Natural killer cell treated with Interleukin-12 subunit alpha and Interleukin-12 subunit beta and Interleukin-15 and Interleukin-18, amount 100 ng/mL, for 72 hours (primary cell): ENCODE measurements around the gene ZXDC. TPM values are rescaled to one million over a fixed set of nuclear protein-coding genes. Genes with fewer than 3 reads are reported as not detected.

Experiments
- ATAC-seq, 2 donors: fragments of 150-1000 bp; cut with Tn5 transposase in 1 of 2; sonication (Bioruptor Pico), chemical (Tn5 transposase) in 1 of 2; 2 replicates each; pipeline ENCODE4 v1.10.0; 2021
- DNase-seq: peaks from one replicate; pipeline ENCODE4 v3.0.0; 2022; ENCODE audit warnings: low spot score
- H3K27ac Mint-ChIP-seq, 2 donors: 1 replicate in 1 of 2; 2 replicates in 1 of 2; pipeline ENCODE4 v1.8.0; 2022; ENCODE audit warnings: mixed read lengths in 2 of 2, mild to moderate bottlenecking in 1 of 2, moderate library complexity in 1 of 2
- H3K27me3 Mint-ChIP-seq, 2 donors: 1 replicate in 1 of 2; 2 replicates in 1 of 2; pipeline ENCODE4 v1.8.0; 2022; ENCODE audit warnings: mixed read lengths in 2 of 2
- H3K36me3 Mint-ChIP-seq: one replicate; pipeline ENCODE4 v1.8.0; 2022; ENCODE audit warnings: mixed read lengths
- H3K4me1 Mint-ChIP-seq, 2 donors: 1 replicate in 1 of 2; 2 replicates in 1 of 2; pipeline ENCODE4 v1.8.0; 2022; ENCODE audit warnings: low read depth in 2 of 2, mixed read lengths in 2 of 2, mild to moderate bottlenecking in 1 of 2
- H3K4me3 Mint-ChIP-seq: one replicate; pipeline ENCODE4 v1.8.0; 2022; ENCODE audit warnings: mixed read lengths
- H3K9me3 Mint-ChIP-seq: 2 replicates; pipeline ENCODE4 v1.8.0; 2022; ENCODE audit warnings: mixed read lengths
- total RNA-seq, 2 donors: library from RNA; stranded (reverse); gene quantifications; one replicate each; pipeline ENCODE4 v1.2.3, GENCODE V29; 2022

Gene ZXDC
- total RNA-seq, 2 donors from 2014 or later: 34.3 to 49.2 TPM

DNA sequence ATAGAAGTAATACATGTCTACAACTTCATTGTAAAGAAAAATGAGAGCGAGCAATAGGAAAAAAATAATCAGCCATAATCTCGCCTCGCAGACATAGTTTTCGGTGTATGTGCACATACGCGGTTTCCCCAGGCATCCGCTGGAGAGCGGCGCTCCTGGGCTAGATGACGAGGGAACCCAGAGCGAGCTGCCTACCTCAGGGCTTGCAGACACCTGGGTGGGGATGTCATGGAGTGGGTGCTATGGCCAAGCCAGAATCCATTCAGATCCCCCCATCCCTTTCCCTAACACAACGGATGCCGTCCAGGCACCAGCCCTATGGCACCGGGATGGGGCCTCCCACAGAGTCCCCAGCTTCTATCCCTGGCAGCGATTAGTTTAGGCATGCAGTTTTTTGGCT is 85.5 kb downstream of the ZXDC start:
- Mint-ChIP-seq H3K27me3 (peaks cover 49 to 55% of the 10 kb centered on the region in 2 donors), H3K4me1 (peaks cover 0 to 4% of the 10 kb centered on the region in 2 donors), H3K4me3 (no peak overlapping the region), H3K9me3 (no peaks in the 10 kb centered on the region), H3K27ac (no peak overlapping the region), H3K36me3 (no peaks in the 10 kb centered on the region)
- DNase-seq (no peak), ATAC-seq (no peak)

DNA sequence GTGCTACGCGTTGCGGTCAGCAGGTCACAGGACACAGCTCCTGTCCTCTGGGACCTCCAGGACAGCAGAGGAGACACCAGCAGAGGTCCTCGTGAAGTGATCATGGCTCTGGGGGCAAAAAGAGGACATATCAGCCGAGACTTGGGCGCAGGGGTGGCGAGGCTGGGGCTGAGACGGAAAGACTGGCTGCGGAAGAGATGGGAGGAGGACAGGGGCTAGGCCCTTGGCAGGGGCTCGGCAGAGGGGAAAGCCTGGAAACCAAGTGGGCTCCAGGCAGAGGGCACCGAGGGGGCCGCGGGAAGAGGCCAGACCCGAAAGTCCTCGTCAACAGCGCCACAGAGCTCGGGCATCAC is 85.9 kb downstream of the ZXDC start:
- DNase-seq: no peak

DNA sequence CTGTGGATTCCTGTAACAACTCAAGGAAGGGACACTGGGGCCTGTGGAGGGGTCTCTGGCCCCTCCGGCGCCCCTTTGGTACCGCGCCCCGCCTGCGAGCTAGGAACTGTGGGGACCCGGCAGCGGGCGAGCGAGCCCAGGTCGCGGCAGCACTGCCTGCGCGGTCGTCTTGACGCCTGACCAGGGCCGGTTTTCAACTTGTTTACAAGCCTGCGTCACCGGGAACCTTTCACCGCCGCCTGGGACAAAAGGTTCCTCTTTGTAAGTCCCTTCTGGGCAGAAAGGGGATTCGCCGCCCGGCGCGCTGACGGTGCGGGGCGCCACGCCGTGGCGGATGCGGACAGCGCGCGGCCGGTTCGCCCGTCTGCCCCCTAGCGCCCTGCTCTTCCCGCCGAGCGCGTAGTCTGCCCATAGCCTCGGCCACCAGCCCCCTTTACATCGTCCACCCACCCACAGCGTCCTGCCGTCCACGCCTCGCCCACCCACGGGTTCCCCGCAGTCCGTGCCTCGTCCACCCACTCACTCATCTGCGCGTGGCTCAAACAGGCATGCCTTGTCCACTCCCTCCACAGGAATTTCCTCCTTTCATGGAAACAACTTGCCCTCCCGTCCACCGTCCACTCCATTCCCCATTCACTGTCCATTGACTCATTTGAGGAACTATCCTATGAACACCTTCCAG is 86.4 kb downstream of the ZXDC start:
- peak; percentile 56 to 80 for ATAC-seq
- no peak overlapping the region for H3K27ac Mint-ChIP-seq
- H3K4me1 Mint-ChIP-seq: peaks cover 0 to 4% of the 10 kb centered on the region in 2 donors
- H3K4me3 Mint-ChIP-seq: no peak overlapping the region
- H3K27me3 Mint-ChIP-seq: peaks cover 50 to 60% of the 10 kb centered on the region in 2 donors
- H3K36me3 Mint-ChIP-seq: no peaks in the 10 kb centered on the region
- no peaks in the 10 kb centered on the region for H3K9me3 Mint-ChIP-seq
- no peak for DNase-seq

More for the DNA sequence above, 85.9 kb downstream of the ZXDC start:
- peaks cover 0 to 4% of the 10 kb centered on the region in 2 donors for H3K4me1 Mint-ChIP-seq
- H3K27me3 Mint-ChIP-seq: peaks cover 46 to 56% of the 10 kb centered on the region in 2 donors
- ATAC-seq: no peak
- no peaks in the 10 kb centered on the region for H3K36me3 Mint-ChIP-seq
- no peak overlapping the region for H3K27ac Mint-ChIP-seq
- no peak overlapping the region for H3K4me3 Mint-ChIP-seq
- no peaks in the 10 kb centered on the region for H3K9me3 Mint-ChIP-seq

Other genes with a start within 250 kb of the ZXDC start
- under 1 TPM in 1 of 2 donors, not detected in 1; 0.26 TPM for gene KLF15, start 118.5 kb downstream of the ZXDC start, total RNA-seq
- gene CFAP100, start 81.0 kb downstream of the ZXDC start, total RNA-seq: not detected
- not detected for gene UROC1, start 41.9 kb upstream of the ZXDC start, total RNA-seq
- gene CHST13, start 48.3 kb upstream of the ZXDC start, total RNA-seq: under 1 TPM in 1 of 2 donors, not detected in 1; 0.98 TPM
- gene C3orf22, start 83.0 kb upstream of the ZXDC start, total RNA-seq: not detected
- gene TXNRD3, start 179.2 kb upstream of the ZXDC start, total RNA-seq: 1 to 10 TPM; 1.2 to 2.1 TPM
- gene CHCHD6, start 228.3 kb upstream of the ZXDC start, total RNA-seq: 10 to 100 TPM in 1 of 2 donors, 1 to 10 TPM in 1; 8.0 to 13.3 TPM